HG03521 (cell line): Measurements from ENCODE around the gene LRRC42.
"Not testable (repeated sequence)": the region's sequence is repeated elsewhere in the genome, so short reads cannot be mapped to it uniquely, and the experiment has no call there.

Source experiments
- ATAC-seq: cut with Tn5 transposase; IDR thresholded peaks from one replicate; pipeline ENCODE4 v1.9.1; 2021; ENCODE audit warnings: mild to moderate bottlenecking, moderate library complexity; ENCODE audit not compliant: unreplicated experiment

The LRRC42 gene

DNA sequence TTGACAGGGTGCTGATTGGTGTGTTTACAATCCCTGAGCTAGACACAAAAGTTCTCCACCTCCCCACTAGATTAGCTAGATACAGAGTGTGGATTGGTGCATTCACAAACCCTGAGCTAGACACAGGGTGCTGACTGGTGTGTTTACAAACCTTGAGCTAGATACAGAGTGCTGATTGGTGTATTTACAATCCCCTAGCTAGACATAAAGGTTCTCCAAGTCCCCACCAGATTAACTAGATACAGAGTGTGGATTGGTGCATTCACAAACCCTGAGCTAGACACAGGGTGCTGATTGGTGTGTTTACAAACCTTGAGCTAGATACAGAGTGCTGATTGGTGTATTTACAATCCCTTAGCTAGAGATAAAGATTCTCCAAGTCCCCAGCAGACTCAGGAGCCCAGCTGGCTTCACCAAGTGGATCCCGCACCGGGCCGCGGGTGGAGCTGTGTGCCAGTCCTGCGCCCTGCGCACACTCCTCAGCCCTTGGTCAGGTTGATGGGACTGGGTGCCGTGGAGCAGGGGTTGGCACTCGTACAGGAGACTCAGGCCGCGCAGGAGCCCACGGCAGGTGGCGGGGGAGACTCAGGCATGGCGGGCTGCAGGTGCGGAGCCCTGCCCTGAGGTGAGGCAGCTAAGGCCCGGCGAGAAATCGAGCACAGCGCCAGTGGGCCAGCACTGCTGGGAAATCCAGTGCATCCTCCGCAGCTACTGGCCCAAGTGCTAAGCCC lies 57.8 kb downstream of the LRRC42 start:
- ATAC-seq: not testable (repeated sequence)

GRCh38 chr1:54004481-54005049 lies 58.4 kb downstream of the LRRC42 start:
- ATAC-seq: no peak

DNA sequence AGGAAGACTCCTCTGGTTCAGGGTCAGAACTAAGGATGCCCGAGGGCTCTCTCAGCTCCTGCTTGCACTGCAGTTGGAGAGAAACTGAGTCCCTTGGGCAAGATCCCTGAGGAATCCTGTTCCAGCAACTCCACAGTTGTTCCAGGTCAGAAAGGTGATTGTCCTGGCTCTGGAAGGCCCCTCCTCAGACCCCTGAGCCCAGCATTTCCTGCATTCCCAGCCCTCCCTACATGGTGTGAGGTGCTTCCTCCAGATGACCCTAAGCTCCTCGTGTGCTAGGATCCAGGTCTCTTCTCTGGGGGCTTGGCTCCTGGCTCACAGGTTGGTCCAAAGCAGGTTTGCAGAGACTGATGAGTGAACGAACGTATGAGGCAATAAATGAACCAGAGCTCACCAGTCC lies 60.4 kb downstream of the LRRC42 start:
- no peak for ATAC-seq

GRCh38 chr1:54007613-54008012 lies 61.5 kb downstream of the LRRC42 start:
- no peak for ATAC-seq

GRCh38 chr1:54008876-54009275 lies 62.7 kb downstream of the LRRC42 start:
- no peak for ATAC-seq

- ATAC-seq: no peak
These were observed 63.3 kb downstream of the LRRC42 start for GRCh38 chr1:54009406-54009805.

- no peak for ATAC-seq
These were observed 64.4 kb downstream of the LRRC42 start for GRCh38 chr1:54010415-54011117.

DNA sequence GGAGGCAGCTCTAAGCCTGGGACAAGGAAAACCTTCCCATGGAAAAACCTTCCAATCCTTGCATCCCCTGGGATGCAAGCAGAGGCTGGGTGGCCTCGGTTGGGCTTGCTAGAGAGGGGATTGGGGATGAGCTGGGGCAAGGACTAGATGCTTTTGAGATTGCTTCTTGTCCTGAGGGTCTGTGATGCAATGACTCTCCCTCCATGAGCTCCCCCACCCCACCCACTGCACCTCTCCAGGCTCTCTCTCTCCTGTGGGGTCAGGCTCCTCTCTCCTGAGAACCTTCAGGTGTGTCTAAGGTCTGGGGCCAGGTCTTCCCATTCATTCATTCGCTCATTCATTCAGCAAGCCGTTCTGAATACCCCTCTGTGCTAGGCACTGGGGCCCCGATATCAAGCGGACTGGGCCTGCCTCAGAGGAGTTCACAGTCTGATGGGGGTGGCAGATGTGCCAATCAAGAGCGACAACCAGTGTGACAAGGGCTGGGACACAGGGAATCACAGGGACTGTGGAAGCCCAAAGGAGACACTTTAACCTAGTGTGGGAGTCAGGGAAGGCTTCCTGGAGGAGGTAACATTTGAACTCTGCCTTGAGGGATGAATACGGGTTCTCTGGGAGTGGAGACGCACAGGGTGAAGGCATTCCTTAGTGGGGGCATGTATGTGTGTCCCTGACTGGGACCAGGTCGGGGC lies 65.3 kb downstream of the LRRC42 start:
- no peak for ATAC-seq

DNA sequence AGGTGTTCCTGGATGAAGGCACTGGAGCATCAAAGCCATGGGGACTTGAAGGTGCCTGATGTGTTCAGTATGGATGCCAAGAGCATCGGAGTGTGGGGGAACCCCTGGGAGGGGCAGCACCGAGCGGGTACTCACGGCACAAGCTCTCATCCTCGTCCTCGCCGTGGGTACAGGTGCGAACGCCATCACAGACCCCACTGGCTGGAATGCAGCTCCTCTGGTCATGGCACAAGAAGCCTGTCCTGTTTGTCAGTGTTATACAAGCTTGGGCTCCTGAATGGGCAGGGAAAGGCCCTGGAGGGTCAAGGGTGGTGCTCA lies 65.8 kb downstream of the LRRC42 start:
- no peak for ATAC-seq

DNA sequence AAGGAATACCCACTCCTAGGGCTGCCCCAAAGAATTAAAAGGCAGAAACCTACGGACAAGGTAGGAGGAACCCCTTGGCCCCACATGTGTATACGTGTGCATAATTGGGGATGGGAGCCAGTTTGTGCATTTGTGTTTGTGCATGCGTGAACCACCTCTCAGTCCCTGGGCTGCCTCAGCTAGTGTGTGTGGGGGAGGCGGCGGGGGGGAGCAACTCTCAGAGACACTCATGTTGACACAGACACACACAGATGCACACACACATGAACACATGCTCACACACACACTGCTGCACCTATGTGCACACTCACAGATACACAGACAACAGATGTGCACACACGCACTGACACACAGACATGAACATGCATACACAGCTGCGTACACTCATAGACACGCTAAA lies 66.7 kb downstream of the LRRC42 start:
- ATAC-seq: no peak

DNA sequence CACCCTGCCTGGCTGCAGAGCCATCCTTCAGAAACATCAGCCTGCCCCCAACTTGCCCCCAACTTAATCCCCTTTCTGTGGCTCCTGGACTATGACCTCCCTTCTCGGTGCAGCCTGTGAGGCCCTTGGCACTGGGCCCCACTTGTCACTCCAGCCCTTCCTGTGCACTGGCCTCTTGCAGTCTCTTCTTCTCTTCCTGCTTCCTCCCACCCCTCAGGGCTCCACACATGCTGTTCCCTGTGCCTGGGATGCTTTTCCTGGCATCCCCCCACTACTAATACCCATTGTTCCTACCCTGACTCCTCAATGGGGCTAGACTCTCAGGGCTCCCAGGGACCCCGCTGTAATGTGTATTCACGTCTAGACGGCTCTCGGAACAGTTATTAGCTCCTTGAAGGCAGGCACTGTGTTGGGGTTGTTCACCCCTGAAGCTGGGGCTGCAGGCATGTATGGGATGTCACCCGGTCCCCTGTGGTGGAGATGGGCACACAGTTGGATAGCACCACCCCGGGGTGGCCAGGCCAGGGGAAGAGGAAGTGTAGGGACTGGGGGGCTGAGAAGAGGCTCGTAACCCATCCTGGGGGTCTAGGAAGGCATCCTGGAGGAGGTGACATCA lies 67.4 kb downstream of the LRRC42 start:
- no peak for ATAC-seq

DNA sequence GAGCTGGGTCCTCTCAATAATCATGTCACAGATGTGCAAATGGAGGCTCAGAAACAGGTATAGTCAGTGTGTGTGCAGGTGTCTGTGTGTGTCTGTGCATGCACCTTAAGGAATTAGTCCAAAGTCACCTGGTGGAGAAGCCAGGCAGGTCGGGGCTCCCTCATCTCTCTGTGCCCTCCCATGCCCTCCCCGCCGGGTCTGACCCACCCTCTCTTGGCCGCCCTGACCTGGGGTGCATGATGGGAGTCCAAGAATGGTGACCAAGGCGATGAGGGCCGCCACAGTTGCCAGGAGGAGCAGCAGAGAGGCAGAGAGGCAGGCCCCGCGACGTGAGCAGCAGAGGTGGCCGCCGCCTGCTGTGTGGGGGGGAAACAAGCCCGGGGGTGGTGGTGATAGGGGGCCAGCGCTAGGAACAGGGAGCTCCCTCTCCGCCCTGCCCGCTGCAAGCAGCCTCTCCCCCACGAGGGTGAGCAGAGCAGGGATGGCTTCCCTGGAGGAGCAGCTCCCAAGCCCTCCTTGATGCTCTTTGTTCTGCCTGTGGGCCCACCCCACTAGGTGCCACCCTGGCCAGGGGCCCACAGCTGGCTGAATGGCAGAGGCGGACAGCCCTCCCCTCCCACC lies 68.0 kb downstream of the LRRC42 start:
- no peak for ATAC-seq

- ATAC-seq: no peak
These were observed 70.5 kb downstream of the LRRC42 start for GRCh38 chr1:54016343-54017282.
